Measurements from ENCODE around the gene ARHGEF39. TPM values are rescaled to one million over a fixed set of nuclear protein-coding genes. Genes with fewer than 3 reads are reported as not detected.

The ARHGEF39 gene
- total RNA-seq, 1 donor from 2014 or later: 0.45 TPM

- no peak for DNase-seq
- ATAC-seq: peak; percentile 12
- intact Hi-C loops (cut with micrococcal nuclease): no loop called here
Observed at GRCh38 chr9:35680331-35681105, 15.5 kb upstream of the ARHGEF39 start.

- ATAC-seq (no peak), DNase-seq (no peak)
- intact Hi-C loops (cut with micrococcal nuclease): no loop called here
Observed at GRCh38 chr9:35679766-35680330, 14.9 kb upstream of the ARHGEF39 start.

- ATAC-seq (no peak), DNase-seq (no peak)
- intact Hi-C loops (cut with micrococcal nuclease): no loop called here
Observed at GRCh38 chr9:35679091-35679490, 14.1 kb upstream of the ARHGEF39 start.

DNA sequence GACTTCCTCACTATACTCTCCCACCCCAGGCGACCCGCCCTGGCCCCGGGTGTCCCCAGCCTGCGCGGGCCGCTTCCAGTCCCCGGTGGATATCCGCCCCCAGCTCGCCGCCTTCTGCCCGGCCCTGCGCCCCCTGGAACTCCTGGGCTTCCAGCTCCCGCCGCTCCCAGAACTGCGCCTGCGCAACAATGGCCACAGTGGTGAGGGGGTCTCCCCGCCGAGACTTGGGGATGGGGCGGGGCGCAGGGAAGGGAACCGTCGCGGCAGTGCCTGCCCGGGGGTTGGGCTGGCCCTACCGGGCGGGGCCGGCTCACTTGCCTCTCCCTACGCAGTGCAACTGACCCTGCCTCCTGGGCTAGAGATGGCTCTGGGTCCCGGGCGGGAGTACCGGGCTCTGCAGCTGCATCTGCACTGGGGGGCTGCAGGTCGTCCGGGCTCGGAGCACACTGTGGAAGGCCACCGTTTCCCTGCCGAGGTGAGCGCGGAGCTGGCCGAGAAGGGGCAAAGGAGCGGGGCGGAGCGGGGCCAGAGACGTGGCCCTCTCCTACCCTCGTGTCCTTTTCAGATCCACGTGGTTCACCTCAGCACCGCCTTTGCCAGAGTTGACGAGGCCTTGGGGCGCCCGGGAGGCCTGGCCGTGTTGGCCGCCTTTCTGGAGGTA, 10.9 kb upstream of the ARHGEF39 start:
- ATAC-seq (peak; percentile 51), DNase-seq (peak; percentile 71)
- intact Hi-C loops (cut with micrococcal nuclease): no loop called here

- intact Hi-C loops (cut with micrococcal nuclease): no loop called here
- ATAC-seq: no peak
- no peak for DNase-seq
Observed at GRCh38 chr9:35675204-35675603, 10.2 kb upstream of the ARHGEF39 start.

- intact Hi-C loops (cut with micrococcal nuclease): no loop called here
- ATAC-seq (no peak), DNase-seq (no peak)
Observed at GRCh38 chr9:35674025-35674361, 9.0 kb upstream of the ARHGEF39 start.

GRCh38 chr9:35673132-35674024, 8.4 kb upstream of the ARHGEF39 start, which contains the start of gene CA9:
Gene CA9, plus strand, starts transcription at chr9:35673928. Its CDS starts 32 bp downstream, at chr9:35673960.
- DNase-seq (peak; percentile 77), ATAC-seq (peak; percentile 89)
- intact Hi-C loops (cut with micrococcal nuclease): no loop called here

DNA sequence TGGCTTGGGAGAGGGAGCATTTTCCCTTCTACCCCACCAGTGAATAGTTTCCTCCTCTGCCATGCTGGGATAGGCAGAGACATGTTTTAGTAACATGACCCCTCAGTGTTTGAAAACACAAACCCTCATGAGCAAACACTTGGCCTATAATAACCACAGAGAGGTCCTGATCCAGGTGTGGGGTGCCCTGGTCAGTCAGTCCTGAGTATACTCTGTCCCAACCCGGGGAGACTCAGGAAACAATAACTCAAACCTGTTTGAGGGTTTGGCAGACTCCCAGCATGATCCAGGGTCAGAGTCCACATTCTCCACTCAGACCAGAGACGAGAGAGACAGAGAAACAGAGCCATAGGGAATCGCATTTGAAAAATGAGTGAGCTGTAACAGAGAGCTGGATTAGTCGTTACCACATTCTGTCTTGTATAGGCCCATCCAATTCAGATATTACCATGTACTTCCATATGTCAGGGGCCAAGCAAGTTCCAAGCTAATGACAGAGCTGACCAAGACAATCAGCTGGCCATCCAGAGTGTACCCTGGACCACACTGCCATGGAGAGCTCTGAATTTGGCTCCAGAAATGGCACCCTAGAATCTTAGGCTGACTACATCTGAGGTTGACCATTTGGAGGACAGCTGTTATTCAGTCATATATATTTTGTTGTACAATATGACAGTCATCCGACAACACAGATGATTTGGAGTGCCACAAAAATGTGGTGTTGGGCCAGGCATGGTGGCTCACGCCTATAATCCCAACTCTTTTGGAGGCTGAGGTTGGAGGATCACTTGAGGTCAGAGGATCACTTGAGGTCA, 4.5 kb upstream of the ARHGEF39 start:
- intact Hi-C loops (cut with micrococcal nuclease): no loop called here
- ATAC-seq (no peak), DNase-seq (no peak)

DNA sequence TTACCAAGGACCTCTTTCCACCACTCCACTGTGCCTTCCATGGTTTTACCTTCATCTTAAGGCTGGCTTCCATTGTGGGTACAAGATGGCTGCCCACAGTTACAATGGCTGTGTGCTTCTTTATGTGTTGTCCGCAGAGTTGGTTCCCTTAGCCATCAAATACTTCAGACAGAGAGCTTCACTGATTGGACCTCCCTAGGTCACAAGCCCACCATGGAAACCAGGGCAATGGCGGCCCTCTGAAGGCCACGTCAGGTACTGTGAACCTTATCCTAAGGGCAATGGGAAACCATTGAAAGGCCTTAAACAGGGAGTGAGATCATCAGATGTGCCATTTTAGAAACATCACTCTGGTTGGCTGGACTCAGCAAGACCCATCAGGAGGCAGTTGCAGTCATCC, 2.9 kb upstream of the ARHGEF39 start:
- DNase-seq: no peak
- intact Hi-C loops (cut with micrococcal nuclease): no loop called here
- no peak for ATAC-seq

DNA sequence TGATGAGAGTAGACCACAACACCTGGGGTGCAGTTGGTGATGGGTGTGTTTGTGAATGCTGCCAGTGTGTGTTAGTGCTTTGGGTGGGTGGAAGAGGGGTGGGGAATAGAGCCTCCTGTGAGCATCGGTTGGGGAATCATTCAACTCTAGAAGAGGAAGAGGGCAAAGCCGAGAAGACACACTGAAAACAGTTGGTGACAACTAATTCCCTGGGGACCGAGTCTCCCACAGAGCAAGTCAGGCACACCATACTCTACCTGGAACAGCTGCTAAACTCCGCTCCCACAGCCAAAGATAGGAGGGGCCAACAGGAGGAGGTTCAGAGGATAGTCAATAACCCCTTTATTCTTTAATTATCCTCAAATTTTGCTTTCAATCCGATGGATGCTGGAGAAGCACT, 1.6 kb upstream of the ARHGEF39 start:
- ATAC-seq (no peak), DNase-seq (no peak)
- intact Hi-C loops (cut with micrococcal nuclease): no loop called here

DNA sequence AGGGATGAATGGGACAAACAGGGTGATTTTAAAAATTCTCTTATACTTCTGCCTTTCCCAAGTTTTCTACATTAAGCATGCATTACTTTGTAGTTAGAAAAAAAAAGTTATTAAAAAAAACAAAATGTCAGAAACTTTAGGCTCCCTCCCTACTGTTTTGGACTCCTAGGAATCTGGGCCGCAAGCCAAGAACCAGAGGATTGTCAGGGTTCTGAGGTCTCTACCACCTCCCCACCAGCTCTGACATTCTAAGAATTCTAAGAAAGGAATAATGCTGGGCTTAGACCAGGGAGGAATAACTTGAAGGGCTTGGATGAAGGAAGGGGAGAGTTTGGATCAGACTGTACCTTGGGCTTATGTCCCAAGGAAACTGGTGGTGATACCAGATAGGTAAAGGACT, 1.1 kb upstream of the ARHGEF39 start:
- DNase-seq (no peak), ATAC-seq (no peak)
- intact Hi-C loops (cut with micrococcal nuclease): no loop called here

DNA sequence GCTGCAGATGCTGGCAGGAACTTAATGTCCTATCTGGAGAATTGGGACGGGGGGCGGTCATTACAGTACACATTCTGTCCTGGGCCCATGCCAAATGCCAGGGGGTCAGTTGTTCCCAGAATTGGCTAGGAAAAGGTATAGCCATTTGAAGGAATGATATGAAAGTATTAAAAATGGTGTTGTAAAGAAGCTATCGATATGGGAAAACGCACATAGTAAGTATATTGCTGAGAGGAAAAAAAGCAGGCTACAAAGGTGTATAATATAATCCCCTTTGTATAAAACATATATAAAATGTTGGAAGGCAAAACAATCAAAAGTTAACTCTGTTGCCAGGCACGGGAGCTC, 450 bp upstream of the ARHGEF39 start:
- no peak for DNase-seq
- no peak for ATAC-seq
- intact Hi-C loops (cut with micrococcal nuclease): no loop called here

DNA sequence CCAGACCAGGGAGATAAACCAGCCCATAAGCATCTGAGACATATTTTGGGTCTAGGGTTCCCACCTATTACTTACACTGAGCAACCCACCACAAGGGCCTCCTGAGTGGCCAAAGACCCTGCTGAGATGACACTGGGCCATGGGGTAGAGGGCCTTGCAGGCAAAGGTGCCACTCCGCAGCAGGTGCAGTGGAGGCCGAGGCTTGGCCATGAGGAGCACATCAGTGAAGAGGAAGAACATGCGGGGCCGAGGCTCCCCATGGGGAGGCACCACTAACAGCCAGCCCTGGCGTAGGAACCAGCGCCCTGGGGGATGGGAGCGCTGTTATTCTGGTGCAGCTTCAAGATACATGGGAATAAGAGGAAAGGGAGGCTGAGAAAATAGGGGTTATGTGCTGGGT, 2.6 kb downstream of the ARHGEF39 start:
- DNase-seq (no peak), ATAC-seq (no peak)
- intact Hi-C loops (cut with micrococcal nuclease): no loop called here

DNA sequence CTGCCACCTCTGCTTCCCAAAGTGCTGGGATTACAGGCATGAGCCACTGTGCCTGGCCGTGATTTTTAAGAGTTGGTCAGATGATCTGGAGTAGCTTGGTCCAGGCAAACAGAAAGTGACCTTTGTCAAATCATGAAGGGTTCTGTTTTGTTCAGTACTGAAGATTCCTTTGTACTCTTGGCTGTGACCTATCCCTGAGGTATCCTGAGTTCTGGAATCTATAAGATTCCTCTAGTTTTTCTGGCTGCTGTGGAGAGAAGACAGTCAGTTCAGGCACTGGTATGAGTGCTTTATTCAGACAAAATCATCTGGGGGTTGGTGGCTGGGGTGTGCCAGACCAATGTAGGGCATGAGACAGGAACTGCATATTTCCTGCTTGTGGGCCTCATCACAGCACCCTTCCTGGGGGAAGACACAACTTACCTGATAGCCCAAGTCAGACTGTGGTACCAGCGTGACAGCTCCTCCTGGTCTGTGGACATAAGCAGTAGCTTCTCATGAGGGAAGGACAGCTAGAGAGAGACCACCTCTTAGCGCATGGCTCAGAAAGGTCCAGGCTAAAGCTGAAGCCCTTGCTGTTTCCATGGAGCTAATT, 3.1 kb downstream of the ARHGEF39 start:
- no peak for ATAC-seq
- no peak for DNase-seq
- intact Hi-C loops (cut with micrococcal nuclease): no loop called here

DNA sequence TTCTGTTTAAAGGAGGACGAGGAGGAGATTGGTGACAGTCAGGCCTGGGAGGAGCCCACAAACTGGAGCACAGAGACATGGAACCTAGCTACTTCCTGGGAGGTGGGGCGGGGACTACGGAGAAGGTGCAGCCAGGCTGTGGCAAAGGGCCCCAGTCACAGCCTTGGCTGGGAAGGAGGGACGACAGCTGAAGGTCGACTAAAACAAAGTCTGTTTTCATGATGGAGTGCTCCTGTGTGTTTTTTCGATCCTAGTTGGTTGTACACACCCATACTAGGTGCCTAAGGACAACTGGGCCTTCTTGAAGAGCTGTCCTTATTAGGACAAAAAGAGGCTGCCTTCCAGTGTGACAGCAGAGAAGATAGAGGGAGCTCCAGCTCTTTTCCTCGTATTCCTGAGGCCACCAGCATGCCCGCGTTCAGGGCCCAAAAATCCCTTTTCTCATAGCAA, 4.0 kb downstream of the ARHGEF39 start:
- DNase-seq: no peak
- intact Hi-C loops (cut with micrococcal nuclease): no loop called here
- ATAC-seq: no peak

DNA sequence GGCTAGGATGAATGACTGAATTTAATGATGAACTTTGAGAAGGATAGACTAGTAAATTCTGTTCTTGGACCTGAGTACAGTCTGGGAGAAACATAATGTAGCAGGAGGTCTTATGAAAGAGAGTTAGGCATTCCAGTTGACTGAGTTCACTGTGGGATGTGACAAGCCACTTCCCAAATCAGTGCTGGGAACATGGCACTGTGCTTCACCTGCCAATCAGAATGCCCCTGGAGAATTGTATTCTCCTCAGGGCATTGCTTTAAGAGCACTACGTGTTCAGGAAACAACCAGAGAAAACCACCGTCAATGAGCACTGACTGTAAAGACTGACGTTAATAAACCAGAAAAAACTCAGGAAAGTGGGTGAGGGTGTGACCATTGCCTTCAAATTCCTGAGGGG, 5.7 kb downstream of the ARHGEF39 start:
- ATAC-seq: peak; percentile 28
- intact Hi-C loops (cut with micrococcal nuclease): no loop called here
- no peak for DNase-seq

DNA sequence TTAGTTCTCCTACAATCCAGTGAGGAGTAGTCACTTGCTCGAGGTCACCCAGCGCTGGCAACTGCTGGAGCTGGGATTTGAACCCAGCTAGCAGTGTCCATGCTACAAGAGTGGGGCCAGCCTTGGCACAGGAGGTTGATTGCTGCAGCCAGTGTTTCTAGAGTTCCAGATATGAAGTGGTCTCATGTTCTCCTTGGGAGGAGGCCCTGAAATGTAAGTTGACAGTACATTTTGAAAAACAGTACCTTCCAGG, 6.1 kb downstream of the ARHGEF39 start:
- intact Hi-C loops (cut with micrococcal nuclease): no loop called here
- ATAC-seq (peak; percentile 7), DNase-seq (peak; percentile 61)

DNA sequence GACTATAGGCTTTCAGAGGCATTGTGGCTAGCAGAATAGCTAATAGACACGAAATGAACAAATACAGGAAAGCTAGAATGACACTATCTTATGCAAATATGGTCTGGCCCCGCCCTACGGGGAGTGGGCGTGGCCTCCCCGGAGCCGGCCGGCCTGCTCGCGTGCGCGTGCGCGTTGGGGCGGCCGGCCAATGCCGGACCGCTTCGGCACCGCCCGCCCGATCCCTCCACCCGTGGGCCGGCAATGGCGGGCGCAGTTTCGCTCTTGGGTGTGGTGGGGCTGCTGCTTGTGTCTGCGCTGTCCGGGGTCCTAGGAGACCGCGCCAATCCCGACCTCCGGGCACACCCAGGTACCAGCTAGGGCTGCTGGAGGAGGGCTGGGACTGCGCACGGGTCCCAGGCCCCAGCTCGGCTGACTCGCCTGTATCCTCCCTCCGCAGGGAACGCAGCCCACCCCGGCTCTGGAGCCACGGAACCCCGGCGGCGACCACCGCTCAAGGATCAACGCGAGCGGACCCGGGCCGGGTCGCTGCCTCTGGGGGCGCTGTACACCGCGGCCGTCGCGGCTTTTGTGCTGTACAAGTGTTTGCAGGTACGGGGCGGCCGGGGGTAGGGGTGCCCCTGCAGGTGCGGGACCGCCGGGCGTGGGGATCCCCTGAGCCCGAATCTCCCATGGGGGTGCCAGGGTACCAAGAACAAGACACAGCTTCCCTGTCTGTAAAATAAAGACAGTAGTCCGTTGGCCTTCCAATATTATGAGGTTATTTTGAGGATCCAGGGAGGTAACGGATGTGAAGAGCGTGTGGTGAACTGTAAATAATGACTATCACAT, 6.6 kb downstream of the ARHGEF39 start, which contains the start of gene CCDC107:
Gene CCDC107, plus strand, starts transcription at position 156 of the 831 bp plus-strand sequence. Its CDS starts 88 bp downstream, at position 244.
- ATAC-seq (peak; percentile 83), DNase-seq (peak; percentile 93)
- intact Hi-C loops (cut with micrococcal nuclease): no loop called here
